ENCODE measurements around the gene TECTA. TPM values are rescaled to one million over a fixed set of nuclear protein-coding genes. Genes with fewer than 3 reads are reported as not detected.

TECTA gene
- total RNA-seq, 1 donor from 2014 or later, result 0.87 TPM

DNA sequence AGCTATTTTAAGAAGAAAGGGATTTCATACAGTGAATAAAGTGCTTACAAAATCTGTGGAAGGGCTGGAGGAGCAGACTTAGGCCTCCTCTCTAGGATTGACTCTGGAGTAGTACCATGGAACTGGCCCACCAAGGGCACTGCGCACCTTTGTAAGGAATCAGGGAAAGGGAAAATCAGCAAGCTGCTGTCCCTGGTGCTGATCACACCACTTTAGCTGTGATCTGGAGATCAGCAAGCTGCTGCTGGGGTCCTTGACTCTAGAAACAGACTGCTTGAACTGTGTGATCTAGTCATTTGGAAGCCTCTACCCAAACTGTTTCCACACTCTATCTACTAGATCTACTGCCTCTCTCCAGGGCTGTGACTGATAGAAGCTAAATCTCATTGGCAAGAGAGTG is 18.4 kb upstream of the TECTA start:
- H3K9me3 ChIP-seq, result no peaks in the 10 kb centered on the region
- H3K36me3 ChIP-seq, result peaks cover 30% of the 10 kb centered on the region
- no peak for ATAC-seq
- intact Hi-C loops (cut with DNase I), result no loop called here
- H3K4me1 ChIP-seq, result no peaks in the 10 kb centered on the region
- no peaks in the 10 kb centered on the region for H3K27me3 ChIP-seq
- no peak overlapping the region for H3K4me3 ChIP-seq
- TF ChIP-seq, protein P1, sequence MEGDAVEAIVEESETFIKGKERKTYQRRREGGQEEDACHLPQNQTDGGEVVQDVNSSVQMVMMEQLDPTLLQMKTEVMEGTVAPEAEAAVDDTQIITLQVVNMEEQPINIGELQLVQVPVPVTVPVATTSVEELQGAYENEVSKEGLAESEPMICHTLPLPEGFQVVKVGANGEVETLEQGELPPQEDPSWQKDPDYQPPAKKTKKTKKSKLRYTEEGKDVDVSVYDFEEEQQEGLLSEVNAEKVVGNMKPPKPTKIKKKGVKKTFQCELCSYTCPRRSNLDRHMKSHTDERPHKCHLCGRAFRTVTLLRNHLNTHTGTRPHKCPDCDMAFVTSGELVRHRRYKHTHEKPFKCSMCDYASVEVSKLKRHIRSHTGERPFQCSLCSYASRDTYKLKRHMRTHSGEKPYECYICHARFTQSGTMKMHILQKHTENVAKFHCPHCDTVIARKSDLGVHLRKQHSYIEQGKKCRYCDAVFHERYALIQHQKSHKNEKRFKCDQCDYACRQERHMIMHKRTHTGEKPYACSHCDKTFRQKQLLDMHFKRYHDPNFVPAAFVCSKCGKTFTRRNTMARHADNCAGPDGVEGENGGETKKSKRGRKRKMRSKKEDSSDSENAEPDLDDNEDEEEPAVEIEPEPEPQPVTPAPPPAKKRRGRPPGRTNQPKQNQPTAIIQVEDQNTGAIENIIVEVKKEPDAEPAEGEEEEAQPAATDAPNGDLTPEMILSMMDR (IDR thresholded peaks at IDR 0.05), result no peak
- no peak overlapping the region for H3K27ac ChIP-seq
- no peak for DNase-seq

DNA sequence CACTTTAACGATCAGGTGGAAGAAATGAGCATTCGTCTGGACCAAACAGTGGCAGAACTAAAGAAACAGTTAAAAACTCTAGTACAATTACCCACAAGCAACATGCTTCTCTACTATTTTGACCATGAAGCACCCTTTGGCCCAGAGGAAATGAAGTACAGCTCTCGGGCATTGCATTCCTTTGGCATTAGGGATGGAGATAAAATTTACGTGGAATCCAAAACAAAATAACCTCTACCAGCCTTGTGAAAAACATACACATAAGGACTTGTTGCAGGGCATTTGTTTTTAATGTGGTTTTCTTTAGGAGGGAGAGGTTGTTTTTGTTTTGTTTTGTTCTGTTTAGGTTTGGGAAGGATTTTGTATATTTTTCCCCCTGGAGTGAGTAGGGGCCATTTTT is 14.2 kb upstream of the TECTA start:
- Histone ChIP-seq H3K4me3 (no peak overlapping the region), H3K36me3 (peaks cover 30% of the 10 kb centered on the region), H3K4me1 (no peaks in the 10 kb centered on the region), H3K27ac (no peak overlapping the region), H3K27me3 (no peaks in the 10 kb centered on the region), H3K9me3 (no peaks in the 10 kb centered on the region)
- no peak for ATAC-seq
- no peak for DNase-seq
- intact Hi-C loops (cut with DNase I), result no loop called here
- TF ChIP-seq, protein P1 (IDR thresholded peaks at IDR 0.05), result no peak

DNA sequence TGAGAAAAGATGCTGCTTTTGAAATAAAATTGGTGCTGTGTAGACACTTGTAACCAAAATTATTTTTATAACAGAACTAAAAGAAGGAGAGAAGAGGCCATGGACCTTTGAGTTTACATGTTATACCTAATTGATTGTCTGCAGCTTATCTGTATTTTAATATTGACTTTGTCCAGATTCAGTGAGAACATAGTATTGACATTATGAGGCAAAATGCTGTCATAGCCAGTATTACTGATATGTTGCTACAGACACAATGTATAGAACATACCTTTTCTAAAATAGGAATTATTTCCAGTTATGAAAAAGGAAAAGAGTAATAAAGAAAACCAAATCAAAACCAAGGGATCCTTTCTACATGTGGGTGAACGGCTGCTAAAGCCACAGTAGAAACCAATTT is 11.5 kb upstream of the TECTA start:
- no peak for DNase-seq
- no peaks in the 10 kb centered on the region for H3K27me3 ChIP-seq
- H3K36me3 ChIP-seq, result peaks cover 30% of the 10 kb centered on the region
- no peak overlapping the region for H3K27ac ChIP-seq
- ATAC-seq, result no peak
- TF ChIP-seq, protein P1 (IDR thresholded peaks at IDR 0.05), result no peak
- no peak overlapping the region for H3K4me3 ChIP-seq
- H3K4me1 ChIP-seq, result no peaks in the 10 kb centered on the region
- intact Hi-C loops (cut with DNase I), result no loop called here
- no peaks in the 10 kb centered on the region for H3K9me3 ChIP-seq

DNA sequence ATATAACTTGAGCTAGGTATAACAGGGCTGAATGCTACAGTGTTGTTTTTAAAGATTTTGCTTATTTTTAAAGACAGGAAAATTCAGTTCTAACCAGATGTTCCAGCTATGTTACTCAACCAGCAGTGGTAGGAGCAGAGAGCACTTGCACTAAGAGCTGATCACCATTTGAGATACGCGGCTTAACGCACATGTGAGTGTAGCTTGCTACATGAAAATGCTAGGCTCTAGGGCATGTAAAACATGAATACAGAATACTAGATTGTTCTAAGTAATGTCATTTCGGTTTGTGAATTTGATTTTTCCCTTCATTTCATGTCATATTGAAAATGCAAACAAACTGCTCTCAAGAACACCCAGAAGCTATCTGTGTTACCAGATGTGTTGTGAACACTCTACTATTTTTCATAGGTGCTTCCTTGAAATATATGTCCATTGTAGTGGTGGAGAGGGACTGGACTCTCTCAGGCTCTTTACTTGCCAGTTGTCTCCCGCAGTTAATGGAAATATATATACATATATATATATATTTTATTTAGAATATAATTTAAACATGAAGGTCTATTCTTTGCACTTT is 10.8 kb upstream of the TECTA start:
- TF ChIP-seq, protein P1 (IDR thresholded peaks at IDR 0.05), result no peak
- H3K4me3 ChIP-seq, result no peak overlapping the region
- H3K9me3 ChIP-seq, result no peaks in the 10 kb centered on the region
- H3K27me3 ChIP-seq, result no peaks in the 10 kb centered on the region
- no peak for DNase-seq
- peaks cover 26% of the 10 kb centered on the region for H3K36me3 ChIP-seq
- H3K4me1 ChIP-seq, result no peaks in the 10 kb centered on the region
- no peak overlapping the region for H3K27ac ChIP-seq
- no peak for ATAC-seq
- intact Hi-C loops (cut with DNase I), result no loop called here

DNA sequence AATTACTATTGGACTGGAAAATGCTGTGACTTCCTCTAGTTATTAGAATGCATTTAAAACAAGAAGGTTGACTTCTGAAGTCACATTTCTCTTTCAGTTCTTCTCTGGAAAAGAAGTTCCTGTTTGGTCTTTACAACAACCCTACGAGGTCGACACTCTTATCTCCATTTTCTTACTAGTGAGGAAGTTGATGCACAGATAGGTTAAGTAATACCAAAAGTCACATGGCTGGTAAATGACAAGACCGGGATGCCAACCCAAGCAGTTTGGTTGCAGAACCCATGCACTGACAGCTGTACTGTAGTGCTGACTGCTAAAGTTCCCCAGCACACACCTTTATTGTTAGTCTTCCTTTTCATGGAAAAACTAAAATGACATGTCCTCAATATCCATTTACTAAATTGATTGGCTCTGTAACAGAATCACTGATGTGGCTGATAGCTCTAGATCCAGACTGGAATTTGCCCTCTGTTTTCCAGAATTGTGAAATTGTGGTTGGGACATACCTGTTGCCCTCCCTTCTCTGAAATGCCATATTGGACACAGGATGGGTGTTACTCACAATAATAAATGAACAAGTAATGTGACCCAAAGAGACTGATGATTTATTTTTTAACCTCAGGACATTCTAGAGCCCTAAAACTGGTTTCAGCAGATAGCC is 9.4 kb upstream of the TECTA start:
- no peaks in the 10 kb centered on the region for H3K27me3 ChIP-seq
- ATAC-seq (peak; percentile 86), DNase-seq (no peak)
- no peak overlapping the region for H3K27ac ChIP-seq
- H3K4me1 ChIP-seq, result no peaks in the 10 kb centered on the region
- no peak overlapping the region for H3K4me3 ChIP-seq
- TF ChIP-seq, protein P1 (IDR thresholded peaks at IDR 0.05), result no peak
- peaks cover 15% of the 10 kb centered on the region for H3K36me3 ChIP-seq
- H3K9me3 ChIP-seq, result no peaks in the 10 kb centered on the region
- intact Hi-C loops (cut with DNase I), result no loop called here

Data from upper lobe of right lung (tissue), 1 donor.